HCT116 (cell line): Measurements from ENCODE around the gene EML4. TPM values are rescaled to one million over a fixed set of nuclear protein-coding genes. Genes with fewer than 3 reads are reported as not detected.

Experiments used
- ATAC-seq: fragments of 200-7000 bp; cut with Tn5 transposase; 2 replicates; pipeline ENCODE4 v1.9.1; 2020; ENCODE audit warnings: mild to moderate bottlenecking, moderate library complexity
- BruUV-seq: library from RNA; stranded (reverse); fragments of 400-500 nt; replicated peaks from 2 replicates; lab custom pipeline; 2021; lab: Mats Ljungman, UMichigan
- CTCF ChIA-PET: fragments of 300-600 bp; sonication (Branson Sonifier 250); formaldehyde crosslinking; loops from one replicate; lab custom pipeline; 2021; ENCODE audit warnings: antibody characterized with exemption; lab: Charles Lee
- POLR2A ChIA-PET: fragments of 300-600, 350-600 bp; sonication (Branson Sonifier 250); formaldehyde crosslinking; loops from one replicate; lab custom pipeline; 2021; ENCODE audit warnings: antibody characterized with exemption; lab: Charles Lee
- RAD21 ChIA-PET, 2 experiments: fragments of 300-600 bp; sonication (Branson Sonifier 250); formaldehyde crosslinking; loops; one replicate each; lab custom pipeline; 2023; ENCODE audit warnings: low total read pairs in 2 of 2; ENCODE audit not compliant: uncharacterized antibody in 2 of 2, unreplicated experiment in 2 of 2, low non-redundant PET in 1 of 2; lab: Charles Lee
- DNase-seq: peaks from one replicate; pipeline ENCODE4 v3.0.0-alpha.2; 2010; ENCODE audit warnings: low read depth, low spot score
- H2AFZ ChIP-seq: fragments of 200-600 bp; shearing (Covaris generic), sonication (generic); 2 replicates; pipeline ENCODE4 v1.6.1; 2017; ENCODE audit warnings: low read depth, mixed run types, mixed read lengths, antibody characterized with exemption, low read length; ENCODE audit not compliant: poor library complexity, severe bottlenecking
- H3K27ac ChIP-seq: 2 replicates; pipeline ENCODE4 v1.5.1; 2012; ENCODE audit warnings: low read depth, low read length
- H3K27me3 ChIP-seq: fragments of 200-600 bp; sonication (generic); 2 replicates; pipeline ENCODE4 v1.6.1; 2016; ENCODE audit warnings: mixed run types, low read length, mixed read lengths; ENCODE audit not compliant: insufficient read depth
- H3K36me3 ChIP-seq, 2 experiments: fragments of 200-500 bp in 1 of 2; fragments of 200-600 bp in 1 of 2; sonication (Bioruptor generic) in 1 of 2; sonication (generic) in 1 of 2; 2 replicates each; pipeline versions ENCODE4 v1.5.1 to v1.6.1; 2014 to 2016; ENCODE audit warnings: low read length in 2 of 2, inconsistent platforms in 1 of 2, mixed read lengths in 1 of 2, mixed run types in 1 of 2; ENCODE audit not compliant: insufficient read depth in 2 of 2, control insufficient read depth in 1 of 2
- H3K4me1 ChIP-seq, 2 experiments: fragments of 200-600 bp in 1 of 2; sonication (generic) in 1 of 2; 2 replicates each; pipeline versions ENCODE4 v1.5.1 to v1.6.1; 2012 to 2017; ENCODE audit warnings: low read length in 2 of 2, inconsistent platforms in 1 of 2, mild to moderate bottlenecking in 1 of 2, mixed read lengths in 1 of 2, mixed run types in 1 of 2, moderate library complexity in 1 of 2; ENCODE audit not compliant: insufficient read depth in 2 of 2, control insufficient read depth in 1 of 2
- H3K4me2 ChIP-seq: fragments of 200-600 bp; sonication (generic); 2 replicates; pipeline ENCODE4 v1.6.1; 2017; ENCODE audit warnings: mixed run types, low read length, mixed read lengths
- H3K4me3 ChIP-seq, 2 experiments: fragments of 200-600 bp in 1 of 2; sonication (generic) in 1 of 2; replicated peaks in 1 of 2; 2 replicates each; pipeline ENCODE4 v1.5.1; 2011 to 2016; ENCODE audit warnings: low read length in 2 of 2, control low read depth in 1 of 2, low read depth in 1 of 2, mild to moderate bottlenecking in 1 of 2, mixed read lengths in 1 of 2, mixed run types in 1 of 2
- H3K79me2 ChIP-seq: fragments of 200-600 bp; sonication (generic); 2 replicates; pipeline ENCODE4 v1.6.1; 2017; ENCODE audit warnings: mild to moderate bottlenecking, mixed run types, low read length, moderate library complexity, mixed read lengths; ENCODE audit not compliant: insufficient read depth
- H3K9ac ChIP-seq: fragments of 200-600 bp; sonication (generic); 2 replicates; pipeline ENCODE4 v1.6.1; 2016; ENCODE audit warnings: low read length, mixed read lengths
- H3K9me2 ChIP-seq: fragments of 200-600 bp; sonication (generic), shearing (Covaris generic); 2 replicates; pipeline ENCODE4 v1.6.1; 2017; ENCODE audit warnings: mixed run types, mild to moderate bottlenecking, moderate library complexity; ENCODE audit not compliant: insufficient read depth
- H3K9me3 ChIP-seq, 2 experiments: fragments of 200-500 bp in 1 of 2; fragments of 200-600 bp in 1 of 2; sonication (Bioruptor generic) in 1 of 2; sonication (generic) in 1 of 2; 2 replicates each; pipeline ENCODE4 v1.6.1; 2014 to 2017; ENCODE audit warnings: low read length in 2 of 2, mixed read lengths in 2 of 2, inconsistent platforms in 1 of 2, low read depth in 1 of 2, mild to moderate bottlenecking in 1 of 2, mixed run types in 1 of 2, moderate library complexity in 1 of 2; ENCODE audit not compliant: control insufficient read depth in 1 of 2, insufficient read depth in 1 of 2
- H4K20me1 ChIP-seq: fragments of 200-600 bp; sonication (generic), shearing (Covaris generic); 2 replicates; pipeline ENCODE4 v1.6.1; 2017; ENCODE audit warnings: mixed run types, mild to moderate bottlenecking, moderate library complexity; ENCODE audit not compliant: insufficient read depth
- ATF3 ChIP-seq: IDR thresholded peaks from 2 replicates; pipeline ENCODE4 v1.6.1; 2012
- CBX3 ChIP-seq: IDR thresholded peaks from 2 replicates; pipeline ENCODE4 v1.6.1; 2012; ENCODE audit warnings: low read depth
- CEBPB ChIP-seq: IDR thresholded peaks from 2 replicates; pipeline ENCODE4 v1.6.1; 2012; ENCODE audit warnings: low read depth
- EGR1 ChIP-seq: IDR thresholded peaks from 2 replicates; pipeline ENCODE4 v1.6.1; 2012; ENCODE audit warnings: low read depth
- ELF1 ChIP-seq: IDR thresholded peaks from 2 replicates; pipeline ENCODE4 v1.6.1; 2012; ENCODE audit warnings: low read depth, borderline replicate concordance
- EZH2 ChIP-seq: fragments of 200-600 bp; sonication (generic); IDR thresholded peaks from 2 replicates; pipeline ENCODE4 v1.6.1; 2017; ENCODE audit warnings: antibody characterized with exemption, mixed run types
- EZH2phosphoT487 ChIP-seq: fragments of 200-600 bp; IDR thresholded peaks from 2 replicates; pipeline ENCODE4 v1.6.1; 2018; ENCODE audit warnings: antibody characterized with exemption, borderline replicate concordance
- FOSL1 ChIP-seq: IDR thresholded peaks from 2 replicates; pipeline ENCODE4 v1.6.1; 2012; ENCODE audit warnings: low read depth
- JUND ChIP-seq: IDR thresholded peaks from 2 replicates; pipeline ENCODE4 v1.6.1; 2012
- MAX ChIP-seq: IDR thresholded peaks from 2 replicates; pipeline ENCODE4 v1.6.1; 2012
- POLR2AphosphoS5 ChIP-seq: IDR thresholded peaks from 2 replicates; pipeline ENCODE4 v1.6.1; 2011; ENCODE audit warnings: mild to moderate bottlenecking, low read depth, low read length, moderate library complexity
- REST ChIP-seq: IDR thresholded peaks from 2 replicates; pipeline ENCODE4 v1.6.1; 2012; ENCODE audit warnings: low read depth
- SIN3A ChIP-seq: IDR thresholded peaks from 2 replicates; pipeline ENCODE4 v1.6.1; 2012; ENCODE audit warnings: low read depth
- SP1 ChIP-seq: IDR thresholded peaks from 2 replicates; pipeline ENCODE4 v1.6.1; 2012; ENCODE audit warnings: low read depth
- SRF ChIP-seq: IDR thresholded peaks from 2 replicates; pipeline ENCODE4 v1.6.1; 2012; ENCODE audit warnings: low read depth
- YY1 ChIP-seq: IDR thresholded peaks from 2 replicates; pipeline ENCODE4 v1.6.1; 2011; ENCODE audit warnings: low read length, low read depth, moderate library complexity, mild to moderate bottlenecking; ENCODE audit not compliant: insufficient replicate concordance; ENCODE audit errors: extremely low read depth
- ZBTB33 ChIP-seq: IDR thresholded peaks from 2 replicates; pipeline ENCODE4 v1.6.1; 2011; ENCODE audit warnings: mild to moderate bottlenecking, low read length, moderate library complexity; ENCODE audit not compliant: insufficient replicate concordance; ENCODE audit errors: extremely low read depth
- ZFX ChIP-seq: fragments of 450-650 bp; IDR thresholded peaks from 2 replicates; pipeline ENCODE4 v1.6.1; 2017
- ZNF274 ChIP-seq: fragments of 200-500 bp; sonication (Bioruptor generic); IDR thresholded peaks from 2 replicates; pipeline ENCODE4 v1.6.1; 2014; ENCODE audit warnings: mild to moderate bottlenecking, low read depth, low read length, inconsistent platforms
- intact Hi-C: fragments of 100-400 bp; cut with micrococcal nuclease; formaldehyde crosslinking; loops from 2 replicates; pipeline ENCODE4 v1.10.0; 2022
- total RNA-seq: library from RNA; stranded (reverse); gene quantifications from one replicate; pipeline ENCODE4 v1.2.1, GENCODE V29; 2021; ENCODE audit not compliant: unreplicated experiment

The EML4 gene
- total RNA-seq, 1 experiment from 2014 or later = 53.5 TPM

- no peak overlapping the region for H3K9ac ChIP-seq
- DNase-seq = no peak
- POLR2A ChIA-PET = no interaction called here
- H3K4me2 ChIP-seq = no peak overlapping the region
- H3K79me2 ChIP-seq = no peaks in the 10 kb centered on the region; the same call in 1 of the 2 replicates
- H3K9me3 ChIP-seq = no peaks in the 10 kb centered on the region
- no peaks in the 10 kb centered on the region; the same call in 1 of the 2 replicates for H4K20me1 ChIP-seq
- no peak overlapping the region for H3K27ac ChIP-seq
- TF ChIP-seq CEBPB (no peak), ATF3 (no peak), JUND (no peak), SIN3A (no peak), ZNF274 (no peak), EZH2phosphoT487 (no peak), EZH2 (no peak), CBX3 (no peak), ELF1 (no peak), ZFX (no peak), SP1 (no peak), POLR2AphosphoS5 (no peak), EGR1 (no peak), FOSL1 (no peak), YY1 (no peak), ZBTB33 (no peak), MAX (no peak), REST (no peak), SRF (no peak)
- RAD21 ChIA-PET = no interaction called here
- H3K27me3 ChIP-seq = no peaks in the 10 kb centered on the region
- CTCF ChIA-PET = no interaction called here
- H3K4me3 ChIP-seq = no peak overlapping the region
- no peak overlapping the region for H2AFZ ChIP-seq
- no peaks in the 10 kb centered on the region for H3K4me1 ChIP-seq
- no peaks in the 10 kb centered on the region for H3K9me2 ChIP-seq
- BruUV-seq = no TSS peak
- intact Hi-C loops = no loop called here
- ATAC-seq = no peak
- no peaks in the 10 kb centered on the region for H3K36me3 ChIP-seq
Observed at GRCh38 chr2:42249284-42249683, 80.1 kb downstream of the EML4 start.
